ENCODE results near the gene RAD51AP2.

RAD51AP2 gene

GRCh38 chr2:17541531-17541950, 23.3 kb upstream of the RAD51AP2 start:
- FAIRE-seq (no peak), DNase-seq (ENCODE audit: insufficient read length, low spot score) (no peak)
- TF ChIP-seq, protein P1, sequence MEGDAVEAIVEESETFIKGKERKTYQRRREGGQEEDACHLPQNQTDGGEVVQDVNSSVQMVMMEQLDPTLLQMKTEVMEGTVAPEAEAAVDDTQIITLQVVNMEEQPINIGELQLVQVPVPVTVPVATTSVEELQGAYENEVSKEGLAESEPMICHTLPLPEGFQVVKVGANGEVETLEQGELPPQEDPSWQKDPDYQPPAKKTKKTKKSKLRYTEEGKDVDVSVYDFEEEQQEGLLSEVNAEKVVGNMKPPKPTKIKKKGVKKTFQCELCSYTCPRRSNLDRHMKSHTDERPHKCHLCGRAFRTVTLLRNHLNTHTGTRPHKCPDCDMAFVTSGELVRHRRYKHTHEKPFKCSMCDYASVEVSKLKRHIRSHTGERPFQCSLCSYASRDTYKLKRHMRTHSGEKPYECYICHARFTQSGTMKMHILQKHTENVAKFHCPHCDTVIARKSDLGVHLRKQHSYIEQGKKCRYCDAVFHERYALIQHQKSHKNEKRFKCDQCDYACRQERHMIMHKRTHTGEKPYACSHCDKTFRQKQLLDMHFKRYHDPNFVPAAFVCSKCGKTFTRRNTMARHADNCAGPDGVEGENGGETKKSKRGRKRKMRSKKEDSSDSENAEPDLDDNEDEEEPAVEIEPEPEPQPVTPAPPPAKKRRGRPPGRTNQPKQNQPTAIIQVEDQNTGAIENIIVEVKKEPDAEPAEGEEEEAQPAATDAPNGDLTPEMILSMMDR (IDR thresholded peaks at IDR 0.05; ENCODE audit: insufficient read depth, missing control alignments): no peak

GRCh38 chr2:17540813-17541530, 22.7 kb upstream of the RAD51AP2 start:
- DNase-seq (ENCODE audit: insufficient read length, low spot score) (no peak), FAIRE-seq (no peak)
- TF ChIP-seq, protein P1 (IDR thresholded peaks at IDR 0.05; ENCODE audit: insufficient read depth, missing control alignments): no peak

DNA sequence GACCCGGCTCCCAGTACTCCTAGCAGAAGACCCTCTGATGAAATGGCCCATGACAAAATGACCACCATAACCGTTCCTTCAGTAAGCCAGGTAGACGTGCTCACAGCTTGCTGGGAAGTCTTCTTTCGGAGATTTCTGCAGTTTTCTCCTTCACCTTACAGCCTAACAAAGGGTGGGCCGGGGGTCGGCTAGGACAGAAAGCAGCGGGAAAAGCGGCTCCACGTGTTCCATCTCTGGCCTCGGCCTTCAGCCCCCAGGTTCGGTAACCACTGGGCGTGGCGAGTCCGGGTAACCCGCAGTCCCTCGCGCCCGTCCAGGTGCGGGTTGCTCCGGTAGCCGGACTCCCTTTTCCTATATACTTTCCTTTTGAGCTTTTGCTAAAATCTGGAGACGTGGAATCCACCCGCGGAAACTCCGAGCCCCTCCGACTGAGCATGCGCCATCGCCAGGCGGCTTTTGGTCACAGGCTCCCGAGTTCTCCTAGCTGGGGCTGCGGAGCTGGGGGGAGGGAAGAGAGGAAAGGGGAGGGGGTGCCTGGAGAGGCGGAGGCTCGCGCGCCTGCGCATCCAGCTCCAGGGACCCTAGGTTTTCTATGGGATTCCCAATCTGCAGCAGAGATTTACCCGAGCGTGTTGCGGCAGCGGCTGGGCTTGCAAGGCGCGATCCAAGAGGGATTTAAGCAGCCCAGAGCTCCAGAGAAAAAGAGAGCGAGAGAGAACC, 22.0 kb upstream of the RAD51AP2 start, which contains the start of gene VSNL1:
VSNL1 (plus strand) TSS at position 604 of the 720 bp plus-strand sequence. CDS start 51,379 bp downstream, outside the sequence.
- TF ChIP-seq, protein P1 (IDR thresholded peaks at IDR 0.05; ENCODE audit: insufficient read depth, missing control alignments): no peak
- DNase-seq (ENCODE audit: insufficient read length, low spot score) (no peak), FAIRE-seq (no peak)

DNA sequence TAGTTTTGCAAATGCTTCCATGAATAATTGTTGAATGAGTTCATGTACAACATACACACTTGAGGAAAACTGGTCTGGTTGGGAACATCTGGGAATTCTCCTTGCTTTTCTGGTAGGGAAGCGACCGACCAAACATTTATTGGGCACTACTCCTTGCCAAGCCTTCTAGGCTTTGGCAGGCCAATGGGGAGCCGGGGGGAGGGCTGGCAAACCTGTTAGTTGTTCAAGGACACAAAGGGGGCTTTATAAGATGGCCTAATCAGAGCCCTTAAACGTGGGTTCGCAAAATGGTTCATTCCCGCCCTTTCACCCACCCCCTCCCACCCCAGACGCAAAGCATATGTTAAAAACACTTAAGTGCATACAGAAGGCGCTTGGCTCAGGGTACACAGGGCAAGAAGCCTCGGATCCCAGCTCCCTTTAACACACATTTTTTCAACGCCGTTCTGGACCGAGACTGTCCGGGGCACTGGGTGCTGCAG, 21.4 kb upstream of the RAD51AP2 start:
- FAIRE-seq (no peak), DNase-seq (ENCODE audit: insufficient read length, low spot score) (no peak)
- TF ChIP-seq, protein P1 (IDR thresholded peaks at IDR 0.05; ENCODE audit: insufficient read depth, missing control alignments): no peak

DNA sequence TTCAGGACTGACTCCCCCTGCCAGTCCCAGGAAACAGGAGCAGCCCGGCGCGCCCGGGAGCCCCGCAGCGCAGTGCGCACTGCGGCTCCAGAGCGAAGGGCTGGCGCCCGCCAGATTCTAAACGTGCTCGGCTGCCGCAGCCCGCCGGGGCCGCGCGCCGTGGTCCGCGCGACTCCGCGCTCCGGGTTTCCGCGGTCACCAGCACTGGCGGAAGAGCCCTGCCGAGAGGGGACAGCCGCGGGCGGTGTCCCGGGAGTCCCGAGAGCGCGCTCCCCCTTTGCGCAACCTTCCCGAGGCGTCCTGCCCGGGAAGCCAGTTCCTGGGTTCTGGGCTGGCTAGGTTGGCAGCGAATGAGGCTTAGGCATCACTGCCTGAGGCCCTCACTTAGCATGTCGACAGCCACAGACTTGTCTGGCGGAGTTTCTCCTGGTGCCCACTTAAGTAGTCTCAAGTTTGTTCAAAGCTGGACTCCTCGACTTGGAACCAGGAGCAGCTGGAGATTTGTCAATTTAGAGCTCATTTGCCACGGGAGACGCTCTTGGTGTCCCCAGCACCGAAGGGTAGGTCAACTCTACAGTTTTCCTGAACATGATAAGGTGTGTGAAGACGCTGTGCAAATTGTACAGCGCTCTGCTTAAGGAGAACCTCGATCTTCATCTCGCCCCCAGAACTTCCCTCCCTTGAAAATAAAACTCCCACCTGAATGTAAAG, 20.8 kb upstream of the RAD51AP2 start:
- no peak for FAIRE-seq
- TF ChIP-seq, protein P1 (IDR thresholded peaks at IDR 0.05; ENCODE audit: insufficient read depth, missing control alignments): no peak
- no peak for DNase-seq (ENCODE audit: insufficient read length, low spot score)

DNA sequence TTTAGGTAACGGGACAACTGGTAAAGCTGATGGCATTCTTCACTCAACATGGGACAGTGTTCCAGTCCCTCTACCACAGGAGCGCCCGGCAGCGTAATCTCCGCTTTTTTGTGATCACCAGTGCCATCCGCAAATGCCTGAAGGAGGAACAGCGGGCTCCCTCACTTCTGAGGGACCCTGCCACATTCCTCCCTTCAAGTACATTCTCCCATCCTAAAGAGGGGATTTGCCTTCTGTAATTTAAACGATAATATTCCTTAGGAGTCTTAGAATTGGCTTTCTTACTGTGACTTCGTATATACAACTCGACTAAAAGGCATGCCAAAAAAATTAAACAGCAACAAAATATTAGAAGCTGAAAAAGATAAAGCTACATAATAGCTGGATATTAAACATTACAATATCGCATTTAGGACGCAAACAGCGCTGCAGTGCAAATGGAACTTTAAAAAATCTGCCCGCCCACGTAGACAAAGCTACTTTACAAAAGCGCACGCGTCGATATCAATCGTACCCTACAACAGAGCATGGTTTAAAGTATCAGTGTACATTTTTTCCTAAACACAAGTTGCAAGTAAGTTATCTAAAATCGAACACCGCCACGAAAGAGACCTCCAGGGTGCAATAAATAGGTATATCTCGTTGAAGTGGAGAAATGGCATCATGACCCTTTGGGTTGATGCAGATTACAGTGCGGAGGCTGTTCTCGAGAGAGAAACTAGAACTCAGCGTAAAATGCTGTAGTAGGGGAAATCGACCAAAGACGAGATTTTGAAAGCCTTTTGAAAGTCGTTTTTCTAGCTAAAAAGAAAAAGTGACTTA, 20.0 kb upstream of the RAD51AP2 start:
- DNase-seq (ENCODE audit: insufficient read length, low spot score) (no peak), FAIRE-seq (no peak)
- TF ChIP-seq, protein P1 (IDR thresholded peaks at IDR 0.05; ENCODE audit: insufficient read depth, missing control alignments): no peak
